ENCODE results near the gene LMX1A. TPM values are rescaled to one million over a fixed set of nuclear protein-coding genes. Genes with fewer than 3 reads are reported as not detected.

Gene LMX1A
- total RNA-seq, 4 donors from 2014 or later: 0.13 to 1.1 (median 0.51) TPM

DNA sequence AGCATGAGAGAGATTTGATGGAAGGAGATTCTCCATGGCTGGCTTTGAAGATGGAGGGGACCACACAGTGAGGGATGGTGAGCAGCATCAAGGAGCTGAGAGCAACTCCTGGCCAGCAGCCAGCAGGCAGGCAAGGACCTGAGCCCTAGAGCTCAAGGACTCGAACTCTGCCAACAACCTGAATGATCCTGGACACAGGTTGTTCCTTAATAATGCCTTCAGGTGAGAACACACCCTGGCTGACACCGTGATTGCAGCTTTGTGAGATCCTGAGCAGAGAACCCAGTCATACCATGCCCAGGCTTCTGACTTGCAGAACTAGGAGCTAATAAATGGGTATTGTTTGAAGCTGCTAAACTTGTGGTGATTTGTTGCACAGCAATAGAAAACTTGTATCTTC, 183.1 kb downstream of the LMX1A start:
- H3K9me3 ChIP-seq: no peaks in the 10 kb centered on the region
- no peak overlapping the region for H3K4me3 ChIP-seq
- no peaks in the 10 kb centered on the region for H3K4me1 ChIP-seq
- ATAC-seq: no peak
- WGBS, 2 donors (ENCODE audit: low coverage in 1 of 2): 53 to 92% methylated on average over 2 of the region's 2 CpGs
- H3K27ac ChIP-seq: no peak overlapping the region
- TF ChIP-seq, protein P1, sequence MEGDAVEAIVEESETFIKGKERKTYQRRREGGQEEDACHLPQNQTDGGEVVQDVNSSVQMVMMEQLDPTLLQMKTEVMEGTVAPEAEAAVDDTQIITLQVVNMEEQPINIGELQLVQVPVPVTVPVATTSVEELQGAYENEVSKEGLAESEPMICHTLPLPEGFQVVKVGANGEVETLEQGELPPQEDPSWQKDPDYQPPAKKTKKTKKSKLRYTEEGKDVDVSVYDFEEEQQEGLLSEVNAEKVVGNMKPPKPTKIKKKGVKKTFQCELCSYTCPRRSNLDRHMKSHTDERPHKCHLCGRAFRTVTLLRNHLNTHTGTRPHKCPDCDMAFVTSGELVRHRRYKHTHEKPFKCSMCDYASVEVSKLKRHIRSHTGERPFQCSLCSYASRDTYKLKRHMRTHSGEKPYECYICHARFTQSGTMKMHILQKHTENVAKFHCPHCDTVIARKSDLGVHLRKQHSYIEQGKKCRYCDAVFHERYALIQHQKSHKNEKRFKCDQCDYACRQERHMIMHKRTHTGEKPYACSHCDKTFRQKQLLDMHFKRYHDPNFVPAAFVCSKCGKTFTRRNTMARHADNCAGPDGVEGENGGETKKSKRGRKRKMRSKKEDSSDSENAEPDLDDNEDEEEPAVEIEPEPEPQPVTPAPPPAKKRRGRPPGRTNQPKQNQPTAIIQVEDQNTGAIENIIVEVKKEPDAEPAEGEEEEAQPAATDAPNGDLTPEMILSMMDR (IDR thresholded peaks at IDR 0.05): no peak
- TF ChIP-seq EP300 (IDR thresholded peaks at IDR 0.05): no peak
- no peak for TF ChIP-seq POLR2AphosphoS5 (IDR thresholded peaks at IDR 0.05)
- no peak for TF ChIP-seq POLR2A (IDR thresholded peaks at IDR 0.05)
- peaks cover 7% of the 10 kb centered on the region for H3K27me3 ChIP-seq
- no peaks in the 10 kb centered on the region for H3K36me3 ChIP-seq

DNA sequence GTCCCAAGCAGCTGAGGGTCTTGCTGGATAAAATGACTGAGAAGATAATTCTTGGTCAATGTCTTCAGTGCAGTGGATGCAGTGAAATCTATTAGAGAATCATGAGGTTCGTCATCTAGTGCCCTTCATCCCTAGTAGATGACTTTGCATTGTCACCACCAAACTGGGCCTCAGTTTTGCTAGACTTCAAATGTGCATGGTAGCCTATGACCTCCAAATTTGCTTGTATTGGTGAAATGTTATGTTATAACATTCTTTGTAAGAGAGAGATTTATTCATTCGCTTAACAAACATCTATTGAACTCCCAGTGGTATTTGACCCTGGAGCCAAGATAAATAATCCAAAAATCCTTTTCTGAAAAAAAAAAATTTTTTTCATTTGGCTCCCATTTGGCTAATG, 183.8 kb downstream of the LMX1A start:
- no peaks in the 10 kb centered on the region for H3K9me3 ChIP-seq
- H3K4me3 ChIP-seq: no peak overlapping the region
- 82 to 95% methylated on average over 2 of the region's 2 CpGs for WGBS, 2 donors (ENCODE audit: low coverage in 1 of 2)
- no peak overlapping the region for H3K27ac ChIP-seq
- H3K4me1 ChIP-seq: no peaks in the 10 kb centered on the region
- H3K36me3 ChIP-seq: no peaks in the 10 kb centered on the region
- no peak for TF ChIP-seq EP300 (IDR thresholded peaks at IDR 0.05)
- no peak for TF ChIP-seq POLR2AphosphoS5 (IDR thresholded peaks at IDR 0.05)
- TF ChIP-seq, protein P1 (IDR thresholded peaks at IDR 0.05): no peak
- TF ChIP-seq POLR2A (IDR thresholded peaks at IDR 0.05): no peak
- peaks cover 11% of the 10 kb centered on the region for H3K27me3 ChIP-seq
- ATAC-seq: no peak

DNA sequence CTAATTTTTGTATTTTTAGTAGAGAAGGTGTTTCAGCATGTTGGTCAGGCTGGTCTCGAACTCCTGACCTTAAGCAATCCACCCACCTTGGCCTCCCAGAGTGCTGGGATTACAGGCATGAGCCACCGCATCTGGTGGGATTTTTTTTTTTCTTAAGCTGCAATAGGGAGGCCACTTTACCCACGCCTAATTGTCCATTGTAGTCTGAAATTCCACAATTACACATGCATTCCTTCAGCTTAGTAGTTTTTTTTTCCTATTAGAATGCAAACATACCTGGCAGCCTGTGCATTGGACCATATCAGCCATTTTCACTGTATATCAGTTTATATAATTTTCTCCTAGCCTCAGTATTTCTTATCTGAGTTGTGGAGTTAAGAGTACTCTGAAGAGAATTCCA, 186.8 kb downstream of the LMX1A start:
- TF ChIP-seq, protein P1 (IDR thresholded peaks at IDR 0.05): no peak
- TF ChIP-seq POLR2A (IDR thresholded peaks at IDR 0.05) (no peak), EP300 (IDR thresholded peaks at IDR 0.05) (no peak), POLR2AphosphoS5 (IDR thresholded peaks at IDR 0.05) (no peak)
- H3K9me3 ChIP-seq: no peaks in the 10 kb centered on the region
- ATAC-seq: no peak
- no peaks in the 10 kb centered on the region for H3K4me1 ChIP-seq
- no peak overlapping the region for H3K4me3 ChIP-seq
- H3K27me3 ChIP-seq: peaks cover 22% of the 10 kb centered on the region
- H3K27ac ChIP-seq: no peak overlapping the region
- H3K36me3 ChIP-seq: no peaks in the 10 kb centered on the region
- 69 to 100% methylated on average over 3 of the region's 3 CpGs for WGBS, 2 donors (ENCODE audit: low coverage in 1 of 2)

DNA sequence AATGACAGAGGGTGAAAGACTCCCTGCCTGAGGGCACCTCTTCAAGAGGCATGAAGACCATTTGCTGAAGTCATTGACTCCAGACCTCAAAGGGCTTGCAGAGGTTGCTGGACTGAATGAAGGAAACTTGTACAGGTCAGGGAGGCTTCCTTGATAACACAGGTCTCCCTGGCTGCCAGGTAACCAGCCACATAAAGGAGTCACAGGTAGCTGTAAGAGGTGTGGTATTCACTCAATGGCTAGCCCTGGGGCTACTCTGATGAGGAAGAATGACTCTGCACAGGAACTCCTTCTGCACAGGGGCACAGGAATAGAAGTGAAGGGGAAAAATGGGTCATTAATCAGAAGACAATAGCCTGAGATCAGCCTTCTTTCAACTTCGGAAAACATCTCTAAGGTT, 187.5 kb downstream of the LMX1A start:
- no peak overlapping the region for H3K4me3 ChIP-seq
- H3K36me3 ChIP-seq: no peaks in the 10 kb centered on the region
- no peak overlapping the region for H3K27ac ChIP-seq
- H3K27me3 ChIP-seq: peaks cover 22% of the 10 kb centered on the region
- no peak for TF ChIP-seq EP300 (IDR thresholded peaks at IDR 0.05)
- TF ChIP-seq, protein P1 (IDR thresholded peaks at IDR 0.05): no peak
- TF ChIP-seq POLR2A (IDR thresholded peaks at IDR 0.05): no peak
- TF ChIP-seq POLR2AphosphoS5 (IDR thresholded peaks at IDR 0.05): no peak
- 50 to 60% methylated on average over 1 of the region's 1 CpG for WGBS, 2 donors (ENCODE audit: low coverage in 1 of 2)
- no peak for ATAC-seq
- no peaks in the 10 kb centered on the region for H3K9me3 ChIP-seq
- H3K4me1 ChIP-seq: no peaks in the 10 kb centered on the region

DNA sequence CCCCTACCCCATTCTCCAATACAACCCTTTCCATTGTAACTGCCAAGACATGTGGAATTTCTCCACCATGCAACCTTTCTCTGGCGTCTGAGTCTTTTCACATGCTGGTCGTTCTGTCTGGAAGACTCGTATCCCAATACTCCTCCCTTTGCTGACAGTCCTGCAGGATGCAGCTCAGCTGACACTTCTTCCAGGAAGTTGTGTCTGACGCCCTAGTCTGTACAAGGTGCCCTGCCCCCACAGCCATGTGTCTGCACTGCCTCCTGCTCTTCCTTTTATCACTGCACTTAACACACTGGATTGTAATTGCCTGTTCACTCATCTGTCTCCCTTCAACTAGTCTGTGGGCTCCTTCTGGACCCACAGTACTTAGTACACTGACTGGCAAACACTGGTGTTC, 188.0 kb downstream of the LMX1A start:
- peaks cover 22% of the 10 kb centered on the region for H3K27me3 ChIP-seq
- ATAC-seq: no peak
- TF ChIP-seq POLR2A (IDR thresholded peaks at IDR 0.05): no peak
- TF ChIP-seq, protein P1 (IDR thresholded peaks at IDR 0.05): no peak
- no peak for TF ChIP-seq POLR2AphosphoS5 (IDR thresholded peaks at IDR 0.05)
- no peak for TF ChIP-seq EP300 (IDR thresholded peaks at IDR 0.05)
- 37 to 52% methylated on average over 4 of the region's 4 CpGs for WGBS, 2 donors (ENCODE audit: low coverage in 1 of 2)
- H3K36me3 ChIP-seq: no peaks in the 10 kb centered on the region
- H3K4me1 ChIP-seq: no peaks in the 10 kb centered on the region
- H3K27ac ChIP-seq: no peak overlapping the region
- no peaks in the 10 kb centered on the region for H3K9me3 ChIP-seq
- H3K4me3 ChIP-seq: no peak overlapping the region

Measured in gastroesophageal sphincter (tissue), 4 donors.